ENCODE data around the gene KCNJ9.
"Not testable (repeated sequence)": the region's sequence is repeated elsewhere in the genome, so short reads cannot be mapped to it uniquely, and the experiment has no call there.

KCNJ9 gene

DNA sequence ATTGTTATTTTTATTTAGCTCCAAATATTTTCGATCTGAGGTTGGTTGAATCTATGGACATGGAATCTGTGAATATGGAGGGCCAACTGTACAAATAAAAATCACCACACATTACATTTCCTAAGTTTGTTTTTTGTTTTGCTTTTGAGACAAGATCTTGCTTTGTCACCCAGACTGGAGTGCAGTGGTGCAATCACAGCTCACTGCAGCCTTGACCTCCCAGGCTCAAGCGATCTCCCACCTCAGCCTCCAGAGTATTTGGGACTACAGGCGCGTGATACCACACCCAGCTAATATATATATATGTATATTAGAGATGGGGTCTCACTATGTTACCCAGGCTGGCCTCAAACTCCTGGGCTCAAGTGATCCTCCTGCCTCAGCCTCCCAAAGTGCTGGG, 45.0 kb downstream of the KCNJ9 start:
- DNase-seq (ENCODE audit: low read depth) = not testable (repeated sequence)

DNA sequence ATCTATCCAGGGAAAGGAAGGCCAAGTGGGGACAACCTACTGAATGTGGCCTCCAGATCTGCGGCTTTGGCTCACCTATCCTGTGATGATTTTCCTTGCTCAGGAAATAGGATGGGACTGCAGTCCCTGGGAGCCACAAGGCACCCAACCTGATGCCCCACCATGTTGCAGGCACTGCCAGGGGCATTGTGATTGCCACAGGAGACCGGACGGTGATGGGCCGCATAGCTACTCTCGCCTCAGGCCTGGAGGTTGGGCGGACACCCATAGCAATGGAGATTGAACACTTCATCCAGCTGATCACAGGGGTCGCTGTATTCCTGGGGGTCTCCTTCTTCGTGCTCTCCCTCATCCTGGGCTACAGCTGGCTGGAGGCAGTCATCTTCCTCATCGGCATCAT, 46.0 kb downstream of the KCNJ9 start:
- no peak for DNase-seq (ENCODE audit: low read depth)

DNA sequence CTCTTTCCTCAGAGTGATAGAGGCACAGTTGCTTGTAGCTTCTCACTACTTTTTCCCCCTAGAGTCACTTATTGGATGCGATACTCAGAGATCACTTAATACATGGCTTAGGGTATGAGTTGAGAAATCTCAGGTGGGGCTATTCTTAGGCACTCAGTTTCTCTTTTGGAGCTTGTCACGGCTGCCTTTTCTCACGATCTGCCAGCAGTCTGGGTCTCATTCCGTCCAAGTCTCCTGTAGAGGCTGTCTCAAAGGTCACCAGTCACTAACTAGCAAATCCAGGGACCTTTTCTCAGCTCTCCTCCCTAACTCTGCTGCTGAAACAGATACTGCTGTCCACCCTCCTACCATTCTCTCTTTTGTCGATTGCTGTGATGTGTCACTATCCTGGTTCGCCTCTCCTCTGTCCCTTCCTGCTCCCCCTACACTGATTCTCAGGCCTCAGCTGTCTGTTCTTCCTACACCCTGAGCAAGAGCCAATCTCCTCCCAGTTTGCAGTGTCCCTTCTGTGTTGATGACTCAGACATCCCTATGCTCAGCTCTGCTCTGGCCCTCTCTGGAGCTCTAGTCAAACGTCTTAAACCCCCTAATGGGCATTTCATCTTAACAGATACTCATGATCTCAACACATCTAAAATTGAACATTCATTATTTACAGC, 46.7 kb downstream of the KCNJ9 start:
- DNase-seq (ENCODE audit: low read depth) = no peak

DNA sequence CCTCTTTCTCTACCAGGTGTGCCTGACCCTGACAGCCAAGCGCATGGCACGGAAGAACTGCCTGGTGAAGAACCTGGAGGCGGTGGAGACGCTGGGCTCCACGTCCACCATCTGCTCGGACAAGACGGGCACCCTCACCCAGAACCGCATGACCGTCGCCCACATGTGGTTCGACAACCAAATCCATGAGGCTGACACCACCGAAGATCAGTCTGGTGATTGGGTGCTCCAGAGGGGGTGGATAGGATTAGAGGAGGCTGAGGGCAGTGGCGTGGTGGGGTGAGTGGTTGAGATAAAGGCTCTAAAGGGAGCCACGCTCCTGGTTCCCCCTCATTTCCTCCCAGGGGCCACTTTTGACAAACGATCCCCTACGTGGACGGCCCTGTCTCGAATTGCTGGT, 47.3 kb downstream of the KCNJ9 start:
- DNase-seq (ENCODE audit: low read depth) = no peak

DNA sequence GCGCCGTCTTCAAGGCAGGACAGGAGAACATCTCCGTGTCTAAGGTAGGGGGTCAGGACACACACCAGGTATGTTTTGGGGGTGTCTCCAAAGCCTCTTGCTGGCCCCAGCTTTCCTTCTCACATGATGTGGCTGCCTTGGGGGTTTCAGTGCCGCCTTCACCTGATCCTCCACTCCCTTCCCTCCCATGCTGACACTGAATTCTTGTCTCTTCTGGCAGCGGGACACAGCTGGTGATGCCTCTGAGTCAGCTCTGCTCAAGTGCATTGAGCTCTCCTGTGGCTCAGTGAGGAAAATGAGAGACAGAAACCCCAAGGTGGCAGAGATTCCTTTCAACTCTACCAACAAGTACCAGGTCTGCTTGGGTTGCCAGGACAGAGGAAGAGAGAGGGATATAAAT, 47.7 kb downstream of the KCNJ9 start:
- DNase-seq (ENCODE audit: low read depth) = no peak

DNA sequence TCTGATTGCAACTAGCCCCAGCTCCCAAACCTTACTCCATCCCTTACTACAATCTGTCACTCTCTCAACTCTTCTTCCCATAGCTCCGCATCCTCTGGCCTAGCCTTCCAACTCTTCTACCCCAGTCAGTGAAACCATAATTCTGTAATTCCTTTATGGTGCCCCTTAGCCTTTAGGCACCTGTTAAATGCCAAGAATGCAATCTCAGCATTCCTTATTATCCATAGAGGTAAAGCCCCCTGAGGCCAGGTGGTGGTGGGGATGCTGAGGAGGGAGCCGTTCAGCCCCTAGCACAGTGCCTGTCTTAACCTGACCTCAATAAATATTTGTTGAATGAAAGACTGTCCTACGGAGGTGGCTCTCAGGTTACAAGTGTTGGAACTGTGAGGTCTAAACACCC, 48.2 kb downstream of the KCNJ9 start:
- DNase-seq (ENCODE audit: low read depth) = no peak

DNA sequence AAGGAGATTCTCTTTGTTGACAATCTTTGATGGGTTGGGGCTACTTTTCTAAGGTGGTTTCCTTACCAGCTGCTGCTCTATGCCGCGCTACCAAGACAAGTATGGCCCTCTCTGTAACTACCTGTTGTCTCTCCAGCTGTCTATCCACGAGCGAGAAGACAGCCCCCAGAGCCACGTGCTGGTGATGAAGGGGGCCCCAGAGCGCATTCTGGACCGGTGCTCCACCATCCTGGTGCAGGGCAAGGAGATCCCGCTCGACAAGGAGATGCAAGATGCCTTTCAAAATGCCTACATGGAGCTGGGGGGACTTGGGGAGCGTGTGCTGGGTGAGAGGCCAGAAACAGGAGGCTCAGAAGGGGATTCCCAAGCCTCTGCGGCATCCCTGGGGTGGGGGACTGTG, 48.6 kb downstream of the KCNJ9 start:
- no peak for DNase-seq (ENCODE audit: low read depth)

DNA sequence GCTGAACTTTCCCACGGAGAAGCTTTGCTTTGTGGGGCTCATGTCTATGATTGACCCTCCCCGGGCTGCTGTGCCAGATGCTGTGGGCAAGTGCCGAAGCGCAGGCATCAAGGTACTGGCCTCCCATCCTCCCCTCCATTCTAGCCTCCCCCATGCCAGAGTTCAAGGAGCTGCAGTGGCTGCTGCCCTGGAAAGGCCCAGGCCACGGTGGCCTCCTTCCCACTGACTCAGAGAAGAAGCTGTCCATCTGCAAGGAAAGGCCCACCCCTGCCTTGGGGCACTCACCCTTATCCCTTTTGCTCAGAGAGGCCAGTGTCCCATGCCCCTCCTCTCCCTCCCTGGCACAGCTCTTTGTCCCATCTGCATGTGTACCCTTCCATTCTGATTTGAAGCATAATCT, 49.1 kb downstream of the KCNJ9 start:
- no peak for DNase-seq (ENCODE audit: low read depth)

DNA sequence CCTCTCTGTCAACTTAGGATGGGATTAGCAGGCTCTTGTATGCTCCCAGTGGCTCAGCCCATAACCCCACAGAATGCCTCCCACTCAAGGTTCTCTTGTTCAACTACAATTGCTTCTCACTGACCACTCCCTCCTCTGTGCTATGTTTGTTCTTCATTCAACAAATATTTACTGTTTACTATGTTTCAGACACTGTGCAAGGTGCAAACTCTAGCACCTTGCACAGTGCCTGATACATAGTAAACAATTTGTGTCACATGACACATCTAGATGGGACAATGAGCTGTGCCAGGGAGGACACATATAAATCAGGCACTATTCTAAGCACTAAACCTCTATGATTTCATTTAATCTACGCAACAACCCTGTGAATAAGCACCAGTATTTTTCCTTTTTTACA, 49.6 kb downstream of the KCNJ9 start:
- DNase-seq (ENCODE audit: low read depth) = no peak

DNA sequence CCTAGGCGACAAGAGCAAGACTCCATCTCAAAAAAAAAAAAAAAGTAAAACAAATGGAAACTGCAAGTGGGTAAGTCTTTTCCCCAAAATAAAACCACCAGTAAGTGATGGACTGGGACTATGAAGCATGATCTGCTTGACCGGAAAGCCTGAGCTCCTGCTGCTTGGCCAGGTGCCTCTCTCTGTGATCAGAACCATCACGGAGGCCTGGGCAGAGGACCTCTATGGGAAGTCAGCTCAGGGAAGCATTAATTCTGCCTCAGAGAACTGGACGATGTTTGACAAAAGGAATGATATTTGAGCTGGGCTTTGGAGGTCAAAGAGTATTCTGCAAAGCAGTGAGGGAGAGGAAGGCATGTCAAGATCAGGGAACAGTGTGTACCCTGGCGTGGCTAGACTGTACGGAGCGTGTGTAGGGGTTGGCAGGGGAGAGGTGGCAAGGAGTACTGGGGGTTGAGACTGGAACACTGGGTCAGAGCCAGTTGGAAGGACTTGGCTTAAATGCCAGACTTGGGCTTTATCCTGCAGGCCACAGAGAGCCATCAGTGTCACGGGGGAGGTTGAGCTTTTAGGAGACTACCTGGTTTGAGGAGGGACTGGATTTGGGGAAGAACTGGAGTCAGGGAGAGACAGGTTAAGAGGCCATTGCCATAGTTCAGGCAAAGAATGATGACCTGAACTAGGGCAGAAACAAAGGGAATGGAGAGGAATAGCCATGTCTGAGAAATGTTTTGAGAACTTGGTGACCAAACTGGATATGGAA, 50.6 kb downstream of the KCNJ9 start:
- DNase-seq (ENCODE audit: low read depth) = no peak

DNA sequence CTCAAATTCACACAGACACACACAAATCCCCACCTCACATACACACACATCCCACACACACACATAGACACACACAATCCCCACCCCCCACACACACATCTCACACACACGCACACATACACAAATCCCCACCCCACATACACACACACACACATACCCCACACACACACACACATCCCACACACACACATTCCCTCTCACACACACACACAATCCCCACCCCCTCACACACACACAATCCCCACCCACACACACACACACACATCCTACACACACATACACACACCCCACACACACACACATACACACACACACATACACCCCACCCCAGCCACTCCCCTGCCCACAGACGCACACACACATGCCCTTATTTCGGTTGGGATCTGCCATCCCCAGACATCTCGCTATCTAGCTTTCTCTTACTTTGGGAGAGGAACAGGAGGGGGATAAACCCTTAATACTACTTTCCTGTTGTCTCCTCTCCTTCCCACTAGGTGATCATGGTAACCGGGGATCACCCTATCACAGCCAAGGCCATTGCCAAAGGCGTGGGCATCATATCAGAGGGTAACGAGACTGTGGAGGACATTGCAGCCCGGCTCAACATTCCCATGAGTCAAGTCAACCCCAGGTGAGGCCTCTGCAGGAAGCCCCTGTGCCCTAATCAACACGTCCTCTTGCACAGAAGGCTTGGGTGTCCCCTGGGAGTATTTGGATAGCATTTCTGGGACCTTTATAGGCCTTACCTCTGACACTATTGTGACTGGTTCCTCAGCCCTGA, 52.8 kb downstream of the KCNJ9 start:
- no peak for DNase-seq (ENCODE audit: low read depth)

DNA sequence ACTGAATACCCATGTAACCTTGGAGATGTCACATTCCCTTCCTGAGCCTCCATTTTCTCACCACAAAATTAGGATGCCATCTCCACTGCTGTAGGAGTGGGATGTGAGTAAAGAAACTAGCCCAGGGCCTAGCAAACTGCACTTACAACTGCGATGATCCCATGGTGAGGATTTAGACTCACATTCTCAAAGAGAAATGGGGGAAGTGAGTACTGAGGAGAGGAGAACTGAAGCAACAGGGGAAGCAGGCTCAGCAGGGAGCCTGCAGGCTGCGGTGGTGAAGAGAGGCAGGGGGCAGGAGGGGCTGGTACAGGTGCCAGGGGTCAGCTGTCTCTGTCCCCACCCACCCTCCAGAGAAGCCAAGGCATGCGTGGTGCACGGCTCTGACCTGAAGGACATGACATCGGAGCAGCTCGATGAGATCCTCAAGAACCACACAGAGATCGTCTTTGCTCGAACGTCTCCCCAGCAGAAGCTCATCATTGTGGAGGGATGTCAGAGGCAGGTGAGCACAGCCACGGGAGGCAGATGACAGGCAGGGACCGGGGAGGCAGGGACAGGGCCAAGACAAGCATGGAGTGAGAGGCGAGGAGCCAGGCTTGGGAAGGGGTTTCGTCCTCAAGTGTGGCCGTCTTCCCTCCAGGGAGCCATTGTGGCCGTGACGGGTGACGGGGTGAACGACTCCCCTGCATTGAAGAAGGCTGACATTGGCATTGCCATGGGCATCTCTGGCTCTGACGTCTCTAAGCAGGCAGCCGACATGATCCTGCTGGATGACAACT, 53.6 kb downstream of the KCNJ9 start:
- no peak for DNase-seq (ENCODE audit: low read depth)

DNA sequence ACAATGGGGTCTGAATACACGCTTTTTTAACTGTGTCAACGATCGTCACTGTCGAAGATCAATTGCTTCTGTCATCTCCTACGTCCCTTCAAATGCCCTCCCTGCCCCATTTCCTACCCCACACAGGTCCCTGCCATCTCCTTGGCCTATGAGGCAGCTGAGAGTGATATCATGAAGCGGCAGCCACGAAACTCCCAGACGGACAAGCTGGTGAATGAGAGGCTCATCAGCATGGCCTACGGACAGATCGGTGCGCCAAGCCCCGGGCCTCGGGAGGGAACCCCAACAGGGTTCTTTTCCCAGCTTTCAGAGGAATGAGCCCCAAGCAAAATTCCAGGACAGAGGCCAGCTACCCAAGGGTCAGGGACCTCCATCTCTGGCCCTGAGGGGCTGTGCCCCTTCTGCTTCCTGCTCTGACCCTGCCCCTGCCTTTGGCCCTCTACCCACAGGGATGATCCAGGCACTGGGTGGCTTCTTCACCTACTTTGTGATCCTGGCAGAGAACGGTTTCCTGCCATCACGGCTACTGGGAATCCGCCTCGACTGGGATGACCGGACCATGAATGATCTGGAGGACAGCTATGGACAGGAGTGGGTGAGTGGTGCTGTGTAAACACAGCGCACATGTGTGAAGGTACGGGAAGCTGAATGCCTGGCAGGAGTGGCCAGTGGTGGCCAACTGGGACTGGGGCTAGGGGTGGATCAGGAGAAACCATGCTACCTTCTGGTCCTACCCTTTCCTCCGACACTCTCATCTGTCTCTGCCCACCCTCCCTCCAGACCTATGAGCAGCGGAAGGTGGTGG, 55.0 kb downstream of the KCNJ9 start:
- no peak for DNase-seq (ENCODE audit: low read depth)

DNA sequence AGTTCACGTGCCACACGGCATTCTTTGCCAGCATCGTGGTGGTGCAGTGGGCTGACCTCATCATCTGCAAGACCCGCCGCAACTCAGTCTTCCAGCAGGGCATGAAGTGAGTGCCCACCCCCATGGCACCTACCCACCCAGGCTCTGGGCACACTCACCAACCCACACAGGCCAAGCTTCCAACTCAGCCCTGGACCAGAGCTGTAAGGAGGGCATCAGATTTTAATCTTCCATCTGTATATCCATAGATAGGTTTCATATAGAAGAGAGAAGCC, 55.5 kb downstream of the KCNJ9 start:
- no peak for DNase-seq (ENCODE audit: low read depth)

DNA sequence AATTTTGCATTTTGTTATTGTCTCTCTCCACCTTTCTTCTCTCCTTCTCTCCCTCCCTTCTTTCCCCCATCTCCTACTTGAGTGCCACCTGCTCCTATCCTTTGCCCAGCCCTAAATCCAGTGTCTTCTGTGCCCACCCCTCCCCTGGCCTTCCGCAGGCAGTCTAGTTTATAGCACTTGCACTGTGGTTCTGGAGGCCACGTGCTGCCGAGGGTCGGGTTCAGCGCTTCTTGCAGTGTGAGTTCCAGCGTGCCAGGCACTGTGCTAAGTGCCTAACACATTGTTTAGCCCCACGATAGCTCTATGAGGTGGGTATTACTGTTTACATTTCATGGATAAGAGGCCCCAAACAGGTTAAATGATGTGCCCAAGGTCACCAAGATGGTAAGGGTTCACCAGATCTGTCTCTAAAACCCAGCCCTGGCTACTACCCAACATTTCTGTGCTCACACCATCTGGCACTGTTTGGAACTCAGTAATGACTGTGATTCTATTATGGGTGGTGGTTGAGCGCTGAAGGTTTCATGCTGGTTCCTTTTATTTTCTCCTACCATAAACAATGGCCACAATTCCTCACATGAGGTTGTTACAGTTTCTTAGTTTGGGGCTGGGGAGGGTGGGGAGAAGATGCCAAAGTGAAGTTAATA, 56.0 kb downstream of the KCNJ9 start:
- no peak for DNase-seq (ENCODE audit: low read depth)

DNA sequence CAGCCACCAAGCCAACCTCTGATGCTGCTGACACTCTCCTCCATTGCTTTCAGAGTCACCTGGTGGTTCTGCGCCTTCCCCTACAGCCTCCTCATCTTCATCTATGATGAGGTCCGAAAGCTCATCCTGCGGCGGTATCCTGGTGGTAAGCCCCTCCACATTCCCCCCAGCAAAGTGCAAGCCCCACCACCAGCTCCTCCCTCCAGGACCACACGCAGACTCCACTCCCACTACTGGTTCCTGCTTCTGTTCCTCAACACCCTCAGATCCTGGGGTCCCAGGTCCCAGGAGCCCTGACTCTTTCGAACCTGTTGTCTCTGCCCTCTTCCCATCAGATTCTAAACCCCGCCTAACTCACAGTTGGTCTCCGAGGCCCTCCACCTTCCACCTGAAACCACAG, 58.5 kb downstream of the KCNJ9 start:
- DNase-seq (ENCODE audit: low read depth) = no peak
